HG02840 (cell line): ENCODE measurements around the gene FNTB.
"Not testable (repeated sequence)": the region's sequence is repeated elsewhere in the genome, so short reads cannot be mapped to it uniquely, and the experiment has no call there.

ENCODE experiments used
- ATAC-seq: cut with Tn5 transposase; IDR thresholded peaks from one replicate; pipeline ENCODE4 v1.9.1; 2021; ENCODE audit warnings: mild to moderate bottlenecking, moderate library complexity, moderate number of reproducible peaks; ENCODE audit not compliant: unreplicated experiment, low FRiP score

The FNTB gene

DNA sequence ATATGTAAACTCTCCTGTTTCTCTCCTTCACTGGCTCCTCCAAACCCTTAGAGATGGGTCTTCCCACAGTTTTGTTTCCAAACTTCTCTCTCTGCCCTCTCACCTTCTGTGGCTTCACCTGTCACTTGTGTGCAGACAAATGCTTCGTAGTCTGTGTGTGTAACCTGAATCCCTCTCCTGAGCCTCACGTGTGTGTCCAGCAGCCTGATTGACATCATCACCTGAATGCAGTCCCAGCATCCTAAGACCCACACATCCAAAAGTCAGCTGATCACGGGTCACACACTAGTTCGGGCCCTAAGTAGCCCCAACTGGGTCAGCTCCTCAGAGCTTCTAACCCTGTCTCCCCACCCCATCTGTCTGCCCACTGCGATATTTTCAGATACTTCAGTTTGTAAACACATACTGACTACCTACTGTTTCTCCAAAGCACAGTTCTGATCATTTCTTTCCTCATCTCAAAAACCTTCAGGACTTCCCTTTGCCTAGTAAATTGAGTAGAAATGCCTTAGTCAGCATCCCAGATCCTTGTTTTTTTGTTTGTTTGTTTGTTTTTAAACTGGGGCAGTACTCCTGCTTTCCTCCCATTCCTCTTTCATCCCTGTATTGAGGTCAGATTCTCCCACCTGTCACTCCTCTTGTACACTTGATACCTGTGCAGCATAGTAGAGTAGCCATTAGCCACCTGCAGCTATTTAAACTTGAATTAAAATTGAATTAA lies 23.7 kb downstream of the FNTB start:
- ATAC-seq, result no peak

DNA sequence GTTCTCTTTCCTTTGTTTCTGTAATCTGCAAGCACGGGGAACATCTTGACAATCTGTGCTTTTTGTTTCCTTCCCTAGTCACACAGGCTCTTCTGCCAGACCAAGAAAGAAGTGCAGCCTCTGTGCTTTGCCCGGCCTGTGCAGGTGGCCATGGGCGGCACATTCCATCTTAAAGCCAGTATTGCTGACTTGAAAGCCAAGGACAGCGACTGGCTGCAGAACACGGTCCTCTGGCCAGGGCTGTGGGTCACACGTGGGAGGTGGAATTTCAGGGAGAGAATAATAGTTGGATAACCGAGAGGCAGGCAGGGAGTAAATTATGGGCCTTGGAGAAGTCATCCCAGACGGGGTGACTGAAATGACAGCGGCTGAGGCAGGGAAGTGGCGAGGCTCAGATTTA lies 24.8 kb downstream of the FNTB start:
- no peak for ATAC-seq

DNA sequence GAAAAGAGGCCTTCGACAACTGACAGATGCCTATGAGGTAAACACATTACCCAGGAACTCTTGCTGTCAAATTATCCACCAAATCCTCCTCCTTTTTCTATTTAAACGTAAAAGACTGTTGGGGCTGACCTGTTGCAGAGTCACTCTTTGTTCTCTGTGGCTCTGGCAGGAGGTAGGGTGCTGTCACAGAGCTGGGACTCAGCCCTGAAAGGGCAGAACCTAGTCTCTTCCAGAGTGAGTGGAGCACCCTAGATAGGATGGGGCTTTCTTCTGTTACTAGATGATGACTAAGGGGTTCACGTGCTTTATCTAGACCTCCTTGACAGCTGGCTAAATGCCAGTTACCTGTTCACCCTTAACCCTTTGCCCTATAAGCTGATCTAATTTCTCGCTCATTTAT lies 25.7 kb downstream of the FNTB start:
- no peak for ATAC-seq

DNA sequence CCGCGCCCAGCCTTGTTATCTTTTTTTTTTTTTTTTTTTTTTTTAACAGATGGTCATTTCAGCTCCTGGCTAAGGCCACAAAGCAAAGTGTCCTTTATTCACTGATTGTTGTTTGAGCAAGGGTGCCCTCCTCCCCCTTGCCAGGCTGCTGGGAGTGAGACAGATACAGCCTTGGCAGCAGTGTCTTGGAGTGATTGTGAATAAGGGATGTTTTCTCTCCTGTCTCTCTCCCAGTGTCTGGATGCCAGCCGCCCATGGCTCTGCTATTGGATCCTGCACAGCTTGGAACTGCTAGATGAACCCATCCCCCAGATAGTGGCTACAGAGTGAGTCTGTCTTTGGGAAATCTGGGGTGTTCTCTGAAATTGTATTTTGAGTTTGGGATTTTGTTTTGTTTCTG lies 28.7 kb downstream of the FNTB start:
- no peak for ATAC-seq

DNA sequence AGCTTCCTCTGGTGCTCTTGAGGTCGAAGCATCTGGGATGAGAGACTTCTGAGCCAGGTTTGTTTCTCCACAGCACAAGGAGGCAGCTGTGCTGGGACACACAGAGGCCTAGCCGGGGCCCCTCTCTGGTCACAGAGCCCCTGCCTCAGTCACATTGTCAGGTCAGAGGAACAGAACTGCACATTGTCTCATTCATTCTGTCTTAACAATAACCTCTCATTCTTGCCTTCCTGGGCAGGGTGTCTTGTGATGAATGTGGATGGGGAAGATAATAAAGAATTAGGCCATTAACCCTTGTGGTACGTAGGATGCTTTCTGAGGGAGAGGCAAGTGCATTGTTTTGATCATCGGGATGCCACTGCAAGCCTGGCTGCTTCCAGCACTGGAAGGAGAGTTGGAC lies 29.8 kb downstream of the FNTB start:
- no peak for ATAC-seq

DNA sequence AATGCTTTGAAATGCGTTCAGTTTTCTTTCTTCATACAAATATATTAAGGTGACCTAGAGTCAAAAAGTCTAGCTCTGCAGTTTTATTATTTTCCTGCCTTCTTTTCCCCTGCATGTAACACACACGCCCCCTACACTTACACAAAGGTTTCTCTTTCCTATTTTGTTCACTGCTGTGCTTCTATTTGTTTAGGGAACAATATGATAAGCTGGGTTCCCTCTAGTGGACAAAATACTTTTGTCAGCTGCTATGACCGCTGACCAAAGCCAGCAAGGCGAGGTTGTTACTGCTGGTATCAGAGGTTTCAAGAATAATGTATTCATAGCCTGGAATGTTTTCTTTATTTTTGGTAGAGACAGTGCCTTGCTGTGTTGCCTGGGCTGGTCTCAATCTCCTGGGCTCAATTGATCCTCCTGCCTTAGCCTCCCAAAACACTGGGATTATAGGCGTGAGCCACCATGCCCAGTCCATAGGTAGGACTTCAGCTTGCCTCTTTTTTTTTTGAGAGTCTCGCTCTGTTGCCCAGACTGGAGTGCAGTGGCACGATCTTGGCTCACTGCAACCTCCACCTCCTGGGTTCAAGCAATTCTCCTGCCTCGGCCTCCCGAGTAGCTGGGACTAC lies 33.4 kb downstream of the FNTB start:
- no peak for ATAC-seq

DNA sequence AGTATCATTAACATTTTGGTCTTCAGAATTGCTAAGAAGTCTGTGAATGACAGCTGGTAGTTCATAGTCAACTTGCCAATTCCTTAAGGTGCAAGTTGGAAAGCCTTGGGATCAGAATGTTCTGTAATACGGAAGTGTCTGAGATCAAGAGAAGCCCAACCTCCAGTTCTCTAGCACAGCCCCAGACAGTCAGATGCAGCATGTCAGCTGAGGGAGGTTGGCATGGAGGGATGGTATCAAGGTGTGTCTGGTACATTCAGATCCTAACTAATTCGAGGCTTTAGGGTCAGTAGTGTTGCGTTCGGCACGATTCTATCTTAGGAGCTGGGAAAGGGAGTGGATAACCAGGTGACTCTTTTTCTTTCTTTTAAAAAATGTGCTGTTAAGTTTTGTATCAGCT lies 38.3 kb downstream of the FNTB start:
- ATAC-seq, result no peak

DNA sequence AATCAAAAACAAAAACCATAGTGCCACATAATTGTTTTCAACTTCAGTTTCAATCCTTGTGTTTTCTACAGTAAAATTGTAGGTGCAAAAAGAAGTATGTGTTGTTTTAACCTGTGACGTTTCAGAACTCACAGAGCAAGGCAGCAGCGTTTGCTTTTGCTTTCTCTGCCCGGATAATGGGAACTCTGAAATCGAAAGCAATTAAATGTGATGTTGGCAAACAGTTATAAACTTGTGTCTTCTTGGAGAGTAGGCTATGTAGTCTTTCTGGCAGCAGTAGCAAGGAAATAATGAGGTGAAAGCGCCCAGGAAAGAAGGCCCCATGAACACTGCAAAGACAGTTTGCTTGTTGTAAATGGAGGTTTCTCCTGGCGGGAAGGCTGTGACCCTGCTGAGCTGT lies 39.1 kb downstream of the FNTB start:
- ATAC-seq, result no peak

DNA sequence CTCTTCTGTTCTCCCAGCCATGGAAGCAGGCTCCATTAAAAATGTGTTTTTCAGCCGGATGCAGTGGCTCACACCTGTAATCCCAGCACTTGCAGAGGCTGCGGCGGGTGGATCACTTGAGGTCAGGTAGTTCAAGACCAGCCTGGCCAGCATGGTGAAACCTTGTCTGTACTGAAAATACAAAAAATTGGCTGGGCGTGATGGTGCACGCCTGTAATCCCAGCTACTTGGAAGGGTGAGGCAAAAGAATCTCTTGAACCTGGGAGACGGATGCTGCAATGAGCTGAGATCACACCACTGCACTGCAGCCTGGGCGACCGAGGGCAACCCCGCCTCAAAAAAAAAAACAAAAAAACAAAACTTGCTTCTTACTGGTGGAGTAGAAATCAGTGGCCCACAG lies 39.8 kb downstream of the FNTB start:
- no peak for ATAC-seq

DNA sequence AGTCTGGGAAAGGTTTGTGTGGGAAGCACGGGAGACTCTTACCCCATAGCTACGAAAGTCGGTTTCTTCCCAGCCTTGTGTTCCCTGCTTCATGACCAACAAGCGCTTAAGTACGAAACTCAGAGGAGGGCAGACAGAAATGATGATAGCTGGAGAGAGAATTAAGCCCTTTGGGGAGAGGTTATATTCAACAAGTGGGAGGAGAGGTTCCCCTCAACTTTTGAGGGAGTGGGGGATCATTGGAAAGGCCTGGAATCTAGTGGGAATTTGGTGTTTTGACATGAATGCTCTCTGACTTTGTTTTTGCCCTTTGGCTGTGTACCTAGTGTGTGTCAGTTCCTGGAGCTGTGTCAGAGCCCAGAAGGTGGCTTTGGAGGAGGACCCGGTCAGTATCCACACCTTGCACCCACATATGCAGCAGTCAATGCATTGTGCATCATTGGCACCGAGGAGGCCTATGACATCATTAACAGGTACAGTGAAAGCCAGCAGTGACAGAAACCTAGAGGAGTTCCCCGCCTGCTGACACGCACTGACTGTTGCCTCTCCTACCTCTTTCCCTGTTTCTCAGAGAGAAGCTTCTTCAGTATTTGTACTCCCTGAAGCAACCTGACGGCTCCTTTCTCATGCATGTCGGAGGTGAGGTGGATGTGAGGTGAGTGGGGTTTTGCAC lies 40.6 kb downstream of the FNTB start:
- ATAC-seq, result no peak

DNA sequence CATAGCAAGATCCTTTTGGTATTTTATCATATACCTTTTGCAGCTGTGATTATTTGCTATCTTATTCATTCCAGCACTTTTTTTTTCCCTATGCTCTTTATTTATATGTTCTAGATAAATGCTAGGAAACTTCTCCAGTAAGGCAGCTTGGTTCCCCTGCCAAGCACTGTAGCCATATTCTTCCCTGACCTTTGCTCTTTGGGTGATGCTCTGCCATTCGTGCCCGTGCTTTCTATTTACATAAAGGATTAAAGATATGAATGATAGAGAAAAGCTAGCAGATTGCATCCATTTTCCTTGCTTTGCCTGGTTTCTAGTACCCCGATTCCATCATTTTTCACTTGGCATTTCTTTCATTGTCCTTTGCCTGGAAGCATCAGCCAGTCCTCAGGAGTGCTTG lies 42.2 kb downstream of the FNTB start:
- ATAC-seq, result no peak

DNA sequence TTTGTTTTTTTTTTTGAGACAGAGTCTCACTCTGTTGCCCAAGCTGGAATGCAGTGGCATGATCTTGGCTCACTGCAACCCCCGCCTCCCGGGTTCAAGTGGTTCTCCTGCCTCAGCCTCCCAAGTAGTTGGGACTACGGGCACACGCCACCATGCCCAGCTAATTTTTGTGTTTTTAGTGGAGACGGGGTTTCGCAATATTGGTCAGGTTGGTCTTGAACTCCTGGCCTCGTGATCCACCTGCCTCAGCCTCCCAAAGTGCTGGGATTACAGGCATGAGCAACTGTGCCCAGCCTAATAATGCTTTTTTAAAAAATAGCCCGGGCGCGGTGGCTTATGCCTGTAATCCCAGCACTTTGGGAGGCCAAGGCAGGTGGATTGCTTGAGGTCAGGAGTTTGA lies 44.6 kb downstream of the FNTB start:
- not testable (repeated sequence) for ATAC-seq

DNA sequence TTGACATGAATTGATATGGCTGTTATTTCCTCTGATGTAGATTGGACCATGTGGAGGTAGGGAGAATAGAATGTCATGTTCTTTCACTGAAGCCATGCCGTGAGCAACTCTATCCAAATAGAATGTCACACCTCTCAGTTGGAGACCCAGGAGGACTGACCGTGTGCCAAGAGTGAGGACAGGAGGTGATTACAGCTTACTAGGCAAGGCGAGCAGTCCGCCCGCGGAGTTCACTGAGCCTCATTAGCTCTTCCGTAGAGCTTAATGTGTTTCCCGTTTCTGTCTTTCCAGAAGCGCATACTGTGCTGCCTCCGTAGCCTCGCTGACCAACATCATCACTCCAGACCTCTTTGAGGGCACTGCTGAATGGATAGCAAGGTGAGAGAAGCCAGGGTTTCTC lies 45.6 kb downstream of the FNTB start:
- no peak for ATAC-seq

DNA sequence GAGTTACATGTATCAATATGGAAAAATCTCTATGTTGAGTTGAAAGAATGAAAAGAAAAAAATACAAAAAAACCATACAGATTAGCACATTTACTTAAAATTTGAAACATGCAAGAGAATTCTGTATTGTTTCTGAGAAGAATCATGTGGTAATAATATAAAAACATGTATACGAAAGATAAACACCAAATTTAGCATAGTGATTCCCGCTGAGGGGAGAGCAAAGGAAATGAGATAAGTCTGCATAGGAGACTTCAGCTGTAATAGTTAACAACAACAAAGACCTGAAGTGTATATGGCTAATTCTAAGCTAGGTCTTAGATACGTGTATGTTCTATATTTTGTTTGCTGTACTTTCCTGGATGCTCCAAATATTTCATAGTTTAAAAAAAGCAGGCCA lies 46.5 kb downstream of the FNTB start:
- ATAC-seq, result no peak

DNA sequence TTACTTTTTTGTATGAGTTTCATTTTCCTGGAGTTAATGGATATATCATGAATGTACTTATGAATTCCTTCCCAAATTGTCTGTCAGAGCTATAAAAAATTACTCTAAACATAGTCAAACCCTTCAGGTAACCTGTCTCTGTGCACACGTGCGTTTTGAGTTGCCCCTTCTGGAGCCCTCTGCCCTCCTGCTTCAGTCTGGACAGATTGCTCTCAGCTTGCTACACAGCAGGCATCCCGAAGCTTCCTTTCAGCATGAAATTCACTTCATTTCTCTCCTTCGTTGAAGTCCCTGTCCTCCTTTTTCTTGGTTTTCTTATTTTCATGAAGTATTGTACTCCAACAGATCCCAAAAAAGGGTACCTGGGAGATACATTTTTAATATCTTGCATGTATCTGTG lies 47.3 kb downstream of the FNTB start:
- no peak for ATAC-seq

DNA sequence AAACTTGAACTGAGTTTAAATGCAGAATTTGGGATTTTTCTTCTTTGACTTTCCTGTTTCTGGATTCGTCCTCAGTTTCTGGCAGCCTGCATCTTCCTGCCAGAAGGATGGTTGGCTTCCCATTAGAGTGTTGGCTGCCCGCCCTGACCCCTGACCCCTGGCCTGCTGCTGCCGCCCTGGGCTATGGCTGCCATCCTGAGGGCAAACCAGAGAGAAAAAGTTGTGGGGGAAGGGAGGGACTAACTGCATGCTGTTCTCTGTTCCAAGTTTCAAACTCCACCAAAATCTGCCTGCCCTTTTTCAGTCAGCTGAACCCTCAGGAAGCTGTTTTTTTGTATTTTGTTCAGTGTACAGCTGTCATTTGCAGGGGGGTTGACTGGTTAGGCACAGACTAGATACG lies 48.4 kb downstream of the FNTB start:
- no peak for ATAC-seq

DNA sequence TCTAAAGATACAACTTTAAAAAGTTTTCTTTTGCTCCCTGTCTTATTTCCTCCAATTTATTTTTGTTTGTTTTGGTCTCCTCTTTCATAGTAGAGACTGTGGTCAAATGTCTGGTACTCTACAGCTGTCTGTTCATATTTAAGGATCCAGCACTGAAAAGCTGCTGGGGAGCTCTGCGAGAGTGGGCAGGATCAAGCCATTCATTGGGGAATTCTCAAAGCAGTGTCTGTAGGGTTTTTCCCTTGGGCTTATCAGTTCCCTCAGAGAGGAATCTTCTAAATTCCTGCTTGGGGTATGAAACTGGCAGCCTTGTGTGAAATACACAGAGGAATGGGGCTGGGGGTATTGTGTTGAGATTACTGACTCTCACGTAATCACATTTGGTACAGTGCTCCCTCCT lies 52.3 kb downstream of the FNTB start:
- no peak for ATAC-seq

DNA sequence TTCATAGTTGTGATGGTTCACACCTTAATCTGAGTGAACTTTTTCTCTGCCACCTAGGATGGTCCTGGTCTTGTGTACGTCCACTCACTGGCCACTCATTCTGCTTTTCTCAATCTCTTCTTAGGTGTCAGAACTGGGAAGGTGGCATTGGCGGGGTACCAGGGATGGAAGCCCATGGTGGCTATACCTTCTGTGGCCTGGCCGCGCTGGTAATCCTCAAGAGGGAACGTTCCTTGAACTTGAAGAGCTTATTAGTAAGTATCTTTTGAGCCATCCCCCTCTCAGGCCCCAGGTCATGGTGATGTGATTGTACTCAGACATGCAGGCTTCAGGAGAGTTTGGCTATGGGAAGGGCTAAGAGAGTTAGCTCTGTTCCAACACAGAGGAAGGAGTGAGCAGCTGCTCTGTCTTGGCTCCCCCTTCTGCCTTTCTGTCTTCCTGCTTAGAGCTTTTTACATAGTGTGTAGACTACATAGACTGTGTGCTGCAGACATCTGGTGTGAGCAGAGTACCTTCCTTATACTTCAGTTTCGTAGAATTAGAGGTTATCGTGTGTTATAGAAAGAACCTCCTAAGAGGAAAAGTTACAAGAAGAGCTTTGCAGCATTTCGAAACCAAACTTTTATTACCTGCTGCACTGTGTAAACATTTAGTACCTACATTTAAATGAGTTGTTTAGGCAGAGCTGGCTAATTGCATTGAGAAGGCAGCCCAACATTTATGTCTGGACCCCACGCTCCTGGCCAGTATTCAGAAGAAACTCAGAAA lies 54.2 kb downstream of the FNTB start:
- no peak for ATAC-seq

DNA sequence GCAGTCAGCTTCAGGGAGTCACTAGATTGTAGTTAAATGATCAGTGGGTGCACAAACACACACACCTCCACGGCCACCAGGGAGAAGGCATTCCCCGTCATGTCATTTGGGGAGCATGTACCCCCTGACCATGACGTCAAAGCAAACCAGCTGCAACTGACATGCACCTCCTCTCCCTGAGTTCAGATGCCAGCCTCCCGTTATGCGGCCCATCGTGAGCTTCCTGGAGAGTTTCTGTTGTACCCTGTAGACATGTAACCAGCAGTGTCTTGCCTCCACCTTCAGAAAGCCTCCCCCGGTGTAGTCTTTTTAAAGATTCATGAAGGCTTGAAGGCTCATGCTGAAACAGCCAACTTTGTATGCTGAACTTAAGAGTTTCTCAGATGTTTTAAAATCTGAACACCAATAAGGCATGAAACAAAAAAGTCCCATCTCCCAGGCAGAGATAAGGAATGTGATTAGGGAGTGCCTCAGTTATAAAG lies 54.8 kb downstream of the FNTB start:
- ATAC-seq, result no peak

DNA sequence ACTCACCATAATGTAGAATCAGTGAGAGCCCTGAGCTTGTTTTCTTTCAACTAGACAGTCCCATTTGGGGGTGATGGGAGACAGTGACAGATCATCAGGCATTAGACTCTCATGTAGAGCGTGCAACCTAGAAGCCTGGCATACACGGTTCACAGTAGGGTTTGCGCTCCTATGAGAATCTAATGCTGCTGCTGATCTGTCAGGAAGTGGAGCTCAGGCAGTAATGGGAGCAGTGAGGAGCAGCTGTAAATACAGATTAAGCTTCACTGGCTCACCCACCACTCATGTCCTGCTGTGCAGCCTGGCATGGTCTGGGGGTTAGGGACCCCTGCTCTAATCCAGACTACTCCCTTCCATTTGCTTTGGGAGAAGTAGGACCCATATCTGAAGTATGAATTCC lies 55.6 kb downstream of the FNTB start:
- ATAC-seq, result no peak

DNA sequence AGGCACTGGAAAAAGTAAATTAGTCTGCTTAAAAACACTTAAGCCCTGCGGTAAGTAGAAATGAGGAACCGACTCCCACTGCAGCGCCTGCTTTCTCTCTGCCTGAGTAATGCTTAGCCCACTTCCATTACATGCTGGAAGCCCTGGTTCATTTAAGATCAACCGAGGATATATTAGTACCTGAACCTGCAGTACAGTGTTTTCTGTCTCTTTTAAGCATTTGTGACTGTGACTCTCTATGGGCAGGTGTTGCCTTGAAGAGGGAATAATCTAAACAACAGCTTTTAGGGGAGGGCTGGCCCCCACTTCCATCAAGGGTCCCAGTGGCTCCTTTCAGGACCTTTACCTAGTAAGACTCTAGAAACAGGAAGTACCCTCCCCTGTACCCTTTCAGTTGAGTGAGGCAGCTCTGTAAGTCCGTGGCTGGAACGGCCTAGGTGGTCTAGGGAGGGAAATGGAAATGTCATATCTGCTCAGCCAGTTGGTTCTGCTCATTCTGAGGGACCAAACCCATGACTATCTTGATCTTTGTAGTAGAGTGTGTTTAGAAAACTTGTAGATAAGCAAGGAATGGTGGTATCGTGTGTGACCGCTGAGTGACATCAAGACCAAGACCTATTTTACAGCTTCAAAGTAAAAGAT lies 56.2 kb downstream of the FNTB start:
- ATAC-seq, result no peak
